T-cell (primary cell): ENCODE results near the gene ICAM5. TPM values are rescaled to one million over a fixed set of nuclear protein-coding genes. Genes with fewer than 3 reads are reported as not detected.
A peak's percentile ranks its signal among the peaks of the same experiment; 100 is the strongest.
"Not testable (repeated sequence)": the region's sequence is repeated elsewhere in the genome, so short reads cannot be mapped to it uniquely, and the experiment has no call there.

Source experiments
- ATAC-seq, 4 experiments: fragments of 200-7000 bp in 3 of 4; fragments of 150-1000 bp in 1 of 4; cut with Tn5 transposase; replicated peaks in 1 of 4; 1 replicate in 3 of 4; 2 replicates in 1 of 4; pipeline ENCODE4 v1.10.0; 2021; ENCODE audit warnings: moderate library complexity in 3 of 4, mild to moderate bottlenecking in 2 of 4, moderate number of reproducible peaks in 1 of 4
- CTCF ChIA-PET, 2 donors: fragments of 300-600 bp; sonication (Branson Sonifier 250); formaldehyde crosslinking; loops; one replicate each; lab custom pipeline; 2022; ENCODE audit warnings: antibody characterized with exemption in 2 of 2; lab: Charles Lee
- POLR2A ChIA-PET, 2 donors: fragments of 300-600 bp; sonication (Branson Sonifier 250); formaldehyde crosslinking; loops; one replicate each; lab custom pipeline; 2022; ENCODE audit warnings: antibody characterized with exemption in 2 of 2; lab: Charles Lee
- DNase-seq, 35 experiments: peaks; one replicate each; pipeline versions ENCODE4 v3.0.0 to v3.0.0-alpha.2; 2013 to 2023
- H3K27ac ChIP-seq: one replicate; pipeline ENCODE4 v1.5.1; 2013; ENCODE audit warnings: low read length
- H3K27me3 ChIP-seq, 2 experiments: replicated peaks in 1 of 2; 1 replicate in 1 of 2; 2 replicates in 1 of 2; pipeline versions ENCODE4 v1.6.1 to v1.7.0; 2013; ENCODE audit warnings: low read length in 1 of 2, mixed read lengths in 1 of 2; ENCODE audit not compliant: control insufficient read depth in 2 of 2, insufficient read depth in 2 of 2; ENCODE audit errors: extremely low read depth in 1 of 2
- H3K36me3 ChIP-seq, 2 donors: 1 replicate in 1 of 2; 2 replicates in 1 of 2; pipeline versions ENCODE4 v1.6.1 to v1.7.0; 2013; ENCODE audit warnings: low read length in 1 of 2; ENCODE audit not compliant: control insufficient read depth in 2 of 2, insufficient read depth in 1 of 2; ENCODE audit errors: extremely low read depth in 1 of 2
- H3K4me1 ChIP-seq, 2 experiments: 1 replicate in 1 of 2; 2 replicates in 1 of 2; pipeline versions ENCODE4 v1.6.1 to v1.7.0; 2013; ENCODE audit warnings: low read length in 2 of 2, mixed read lengths in 1 of 2; ENCODE audit not compliant: insufficient read depth in 2 of 2, control insufficient read depth in 1 of 2; ENCODE audit errors: extremely low read depth in 1 of 2
- H3K4me3 ChIP-seq, 2 donors: 1 replicate in 1 of 2; 2 replicates in 1 of 2; pipeline versions ENCODE4 v1.5.1 to v1.7.0; 2013; ENCODE audit warnings: mild to moderate bottlenecking in 2 of 2, low read length in 1 of 2, moderate library complexity in 1 of 2; ENCODE audit not compliant: control insufficient read depth in 1 of 2; ENCODE audit errors: extremely low read depth in 1 of 2
- H3K9me3 ChIP-seq: 2 replicates; pipeline ENCODE4 v1.7.0; 2013
- H3K27ac Mint-ChIP-seq, 2 donors: one replicate each; pipeline ENCODE4 v1.8.0; 2020 to 2021; ENCODE audit warnings: mild to moderate bottlenecking in 2 of 2, mixed read lengths in 2 of 2
- H3K27me3 Mint-ChIP-seq, 2 donors: one replicate each; pipeline ENCODE4 v1.8.0; 2021 to 2022; ENCODE audit warnings: mixed read lengths in 2 of 2
- H3K36me3 Mint-ChIP-seq: one replicate; pipeline ENCODE4 v1.8.0; 2021; ENCODE audit warnings: mixed read lengths
- H3K4me1 Mint-ChIP-seq, 3 donors: one replicate each; pipeline ENCODE4 v1.8.0; 2020 to 2022; ENCODE audit warnings: mixed read lengths in 3 of 3, mild to moderate bottlenecking in 1 of 3
- H3K4me3 Mint-ChIP-seq, 3 donors: one replicate each; pipeline ENCODE4 v1.8.0; 2020 to 2022; ENCODE audit warnings: mild to moderate bottlenecking in 3 of 3, mixed read lengths in 3 of 3, moderate library complexity in 3 of 3
- H3K9me3 Mint-ChIP-seq, 3 donors: one replicate each; pipeline ENCODE4 v1.8.0; 2020 to 2022; ENCODE audit warnings: mixed read lengths in 3 of 3
- WGBS: methylation state at CpG from one replicate; pipeline ENCODE4 v1.1.5; 2013; ENCODE audit warnings: missing lambda C conversion rate; ENCODE audit not compliant: insufficient coverage; 5-methylcytosine and 5-hydroxymethylcytosine counted together
- total RNA-seq, 35 experiments: library from RNA in 6 of 35; stranded (reverse) in 6 of 35; fragments of 120-200 nt in 1 of 35; gene quantifications; one replicate each; pipeline versions ENCODE4 v1.2.1 to v1.2.4 and lab custom pipeline; 2013 to 2026

ICAM5 gene
- total RNA-seq, 5 donors from 2014 or later (not counting 1 experiment from before 2014, with no cell fraction given), result 0.20 to 1.1 (median 0.59) TPM

- DNase-seq (no peak), ATAC-seq (peak in 1 of 4 experiments; percentile 0)
- Mint-ChIP-seq H3K9me3 (no peaks in the 10 kb centered on the region), H3K36me3 (peaks cover 11% of the 10 kb centered on the region), H3K4me3 (peak overlapping the region; percentile 92 to 95 (median 93)), H3K27ac (peak overlapping the region; percentile 94 to 97), H3K4me1 (peaks cover 35 to 46% (median 44%) of the 10 kb centered on the region in 3 donors), H3K27me3 (no peaks in the 10 kb centered on the region)
- Histone ChIP-seq H3K27me3 (no peaks in the 10 kb centered on the region), H3K4me3 (peak overlapping the region; percentile 71 to 89), H3K36me3 (peaks cover 34 to 40% of the 10 kb centered on the region in 2 donors), H3K4me1 (peaks cover 18 to 66% of the 10 kb centered on the region in 2 experiments), H3K9me3 (no peaks in the 10 kb centered on the region), H3K27ac (peak overlapping the region; percentile 44)
- ChIA-PET CTCF (interaction anchor here in 1 of 2 donors (0.6 to 1.9 kb wide), 6 partner anchors 47 to 334 kb away, joined by 3 to 5 read pairs (median 4); partner anchors contain the start of genes ICAM1 and TYK2), POLR2A (interaction anchor here (0.6 kb wide), 5 partner anchors 26 to 301 kb away, joined by 3 to 8 read pairs (median 5); no protein-coding TSS in a partner anchor)
- 65% methylated on average over 44 of the region's 44 CpGs for WGBS
Measured at GRCh38 chr19:10333758-10334587, 44.2 kb downstream of the ICAM5 start.

- DNase-seq (peak in 17 of 35 experiments; percentile 8 to 41 (median 22)), ATAC-seq (no peak)
- H3K4me1 Mint-ChIP-seq, result peaks cover 43 to 54% (median 52%) of the 10 kb centered on the region in 3 donors
- no peaks in the 10 kb centered on the region for H3K27me3 ChIP-seq
- H3K36me3 Mint-ChIP-seq, result peaks cover 11% of the 10 kb centered on the region
- peaks cover 18 to 71% of the 10 kb centered on the region in 2 experiments for H3K4me1 ChIP-seq
- peaks cover 26 to 32% of the 10 kb centered on the region in 2 donors for H3K36me3 ChIP-seq
- H3K27me3 Mint-ChIP-seq, result no peaks in the 10 kb centered on the region
- no peaks in the 10 kb centered on the region for H3K9me3 Mint-ChIP-seq
- CTCF ChIA-PET, result interaction anchor here in 1 of 2 donors (1.9 kb wide), 1 partner anchor 76 kb away, joined by 5 read pairs; no protein-coding TSS in a partner anchor
- H3K27ac ChIP-seq, result no peak overlapping the region
- POLR2A ChIA-PET, result no interaction called here
- no peaks in the 10 kb centered on the region for H3K9me3 ChIP-seq
- 91% methylated on average over 46 of the region's 59 CpGs for WGBS
- peak overlapping the region in 1 of 2 donors; percentile 34 for H3K27ac Mint-ChIP-seq
- H3K4me3 ChIP-seq, result no peak overlapping the region
- H3K4me3 Mint-ChIP-seq, result peak overlapping the region in 1 of 3 donors; percentile 93
Measured at GRCh38 chr19:10334588-10335351, 45.0 kb downstream of the ICAM5 start.

- ChIA-PET CTCF (no interaction called here), POLR2A (no interaction called here)
- no peak for ATAC-seq
- Mint-ChIP-seq H3K36me3 (peaks cover 7% of the 10 kb centered on the region), H3K9me3 (no peaks in the 10 kb centered on the region), H3K4me3 (peak overlapping the region in 1 of 3 donors; percentile 24), H3K4me1 (peaks cover 45 to 57% (median 51%) of the 10 kb centered on the region in 3 donors), H3K27me3 (no peaks in the 10 kb centered on the region), H3K27ac (no peak overlapping the region)
- no peak for DNase-seq
- Histone ChIP-seq H3K4me3 (no peak overlapping the region), H3K36me3 (peaks cover 24 to 25% of the 10 kb centered on the region in 2 donors), H3K9me3 (no peaks in the 10 kb centered on the region), H3K27ac (no peak overlapping the region), H3K4me1 (peaks cover 18 to 78% of the 10 kb centered on the region in 2 experiments), H3K27me3 (no peaks in the 10 kb centered on the region)
- WGBS, result 98% methylated on average over 14 of the region's 26 CpGs
Measured at GRCh38 chr19:10335352-10335985, 45.7 kb downstream of the ICAM5 start.

GRCh38 chr19:10336725-10337124 lies 47.0 kb downstream of the ICAM5 start:
- H3K27me3 ChIP-seq, H3K9me3 Mint-ChIP-seq, H3K27ac ChIP-seq, H3K9me3 ChIP-seq, H3K27me3 Mint-ChIP-seq, POLR2A ChIA-PET, H3K4me3 ChIP-seq, ATAC-seq, H3K36me3 Mint-ChIP-seq, CTCF ChIA-PET, DNase-seq: not testable (repeated sequence)
- peaks cover 50 to 59% (median 53%) of the 10 kb centered on the region in 3 donors for H3K4me1 Mint-ChIP-seq
- peak overlapping the region in 1 of 3 donors; percentile 85 for H3K4me3 Mint-ChIP-seq
- peaks cover 24 to 25% of the 10 kb centered on the region in 2 donors for H3K36me3 ChIP-seq
- peak overlapping the region in 1 of 2 donors; percentile 11 for H3K27ac Mint-ChIP-seq
- H3K4me1 ChIP-seq, result peaks cover 18 to 79% of the 10 kb centered on the region in 2 experiments
- 94% methylated on average over 4 of the region's 9 CpGs for WGBS

GRCh38 chr19:10338940-10339339 lies 49.2 kb downstream of the ICAM5 start:
- Histone ChIP-seq H3K27ac (peak overlapping the region; percentile 76), H3K4me1 (peaks cover 7 to 63% of the 10 kb centered on the region in 2 experiments), H3K9me3 (no peaks in the 10 kb centered on the region), H3K36me3 (peaks cover 24 to 25% of the 10 kb centered on the region in 2 donors), H3K4me3 (peak overlapping the region; percentile 84 to 93), H3K27me3 (no peaks in the 10 kb centered on the region)
- H3K9me3 Mint-ChIP-seq, result no peaks in the 10 kb centered on the region
- peak overlapping the region; percentile 97 to 98 for H3K27ac Mint-ChIP-seq
- WGBS, result 12% methylated on average over 4 of the region's 6 CpGs
- ATAC-seq, result peak in 2 of 4 experiments; percentile 6 to 14
- H3K36me3 Mint-ChIP-seq, result peaks cover 3% of the 10 kb centered on the region
- no peak for DNase-seq
- ChIA-PET CTCF (no interaction called here), POLR2A (no interaction called here)
- H3K27me3 Mint-ChIP-seq, result no peaks in the 10 kb centered on the region
- H3K4me1 Mint-ChIP-seq, result peaks cover 29 to 39% (median 36%) of the 10 kb centered on the region in 3 donors
- H3K4me3 Mint-ChIP-seq, result peak overlapping the region; percentile 85 to 95 (median 95)
